Neural progenitor cell (in vitro differentiated cells): ENCODE results near the gene PIAS2. TPM values are rescaled to one million over a fixed set of nuclear protein-coding genes. Genes with fewer than 3 reads are reported as not detected.
"Not testable (repeated sequence)": the region's sequence is repeated elsewhere in the genome, so short reads cannot be mapped to it uniquely, and the experiment has no call there.

Experiments used
- DNase-seq: peaks from one replicate; pipeline ENCODE4 v3.0.0-alpha.2; 2016; ENCODE audit warnings: low spot score
- H2AFZ ChIP-seq: fragments of 200-600 bp; sonication (generic); replicated peaks from 2 replicates; pipeline ENCODE4 v1.6.1; 2016; ENCODE audit warnings: antibody characterized with exemption
- H3F3A ChIP-seq: fragments of 200-600 bp; sonication (generic); 2 replicates; pipeline ENCODE4 v1.6.1; 2016; ENCODE audit warnings: antibody characterized with exemption, low read depth
- H3K27ac ChIP-seq: fragments of 200-600 bp; sonication (generic); 2 replicates; pipeline ENCODE4 v1.5.1; 2016; ENCODE audit warnings: mild to moderate bottlenecking
- H3K27me3 ChIP-seq: fragments of 200-600 bp; sonication (generic); 2 replicates; pipeline ENCODE4 v1.6.1; 2016; ENCODE audit warnings: mild to moderate bottlenecking, moderate library complexity
- H3K36me3 ChIP-seq: fragments of 200-600 bp; sonication (generic); 2 replicates; pipeline ENCODE4 v1.5.1; 2016
- H3K4me1 ChIP-seq: fragments of 200-600 bp; sonication (generic); 2 replicates; pipeline ENCODE4 v1.6.1; 2016; ENCODE audit warnings: mixed run types
- H3K4me2 ChIP-seq: fragments of 200-600 bp; sonication (generic); 2 replicates; pipeline ENCODE4 v1.6.1; 2016
- H3K4me3 ChIP-seq: fragments of 200-600 bp; sonication (generic); 2 replicates; pipeline ENCODE4 v1.5.1; 2016
- H3K79me2 ChIP-seq: fragments of 200-600 bp; sonication (generic); 2 replicates; pipeline ENCODE4 v1.6.1; 2016; ENCODE audit warnings: low read depth
- H3K9ac ChIP-seq: fragments of 200-600 bp; sonication (generic); 2 replicates; pipeline ENCODE4 v1.6.1; 2016
- H3K9me3 ChIP-seq: fragments of 200-600 bp; sonication (generic); 2 replicates; pipeline ENCODE4 v1.5.1; 2016; ENCODE audit warnings: low read depth
- H4K20me1 ChIP-seq: fragments of 200-600 bp; sonication (generic); 2 replicates; pipeline ENCODE4 v1.6.1; 2016; ENCODE audit warnings: low read depth
- H3K27ac Mint-ChIP-seq: 3 replicates; pipeline ENCODE4 v1.8.0; 2021; ENCODE audit warnings: mixed read lengths
- H3K27me3 Mint-ChIP-seq: 2 replicates; pipeline ENCODE4 v1.8.0; 2022; ENCODE audit warnings: low read depth, mild to moderate bottlenecking, inconsistent platforms, moderate library complexity, mixed read lengths; ENCODE audit not compliant: insufficient read depth
- H3K36me3 Mint-ChIP-seq: 3 replicates; pipeline ENCODE4 v1.8.0; 2021; ENCODE audit warnings: mixed read lengths
- H3K4me1 Mint-ChIP-seq: 3 replicates; pipeline ENCODE4 v1.8.0; 2021; ENCODE audit warnings: mixed read lengths
- H3K4me3 Mint-ChIP-seq: 3 replicates; pipeline ENCODE4 v1.8.0; 2021; ENCODE audit warnings: mild to moderate bottlenecking, moderate library complexity, mixed read lengths
- H3K9me3 Mint-ChIP-seq: 3 replicates; pipeline ENCODE4 v1.8.0; 2020; ENCODE audit warnings: mixed read lengths
- CTCF ChIP-seq: fragments of 200-600 bp; sonication (generic); IDR thresholded peaks from 2 replicates; pipeline ENCODE4 v1.5.1; 2017; ENCODE audit warnings: antibody characterized with exemption, mild to moderate bottlenecking
- EZH2 ChIP-seq: fragments of 200-600 bp; sonication (generic); IDR thresholded peaks from 2 replicates; pipeline ENCODE4 v1.6.1; 2017; ENCODE audit warnings: antibody characterized with exemption, mild to moderate bottlenecking, moderate library complexity
- EZH2phosphoT487 ChIP-seq: fragments of 200-600 bp; sonication (generic); IDR thresholded peaks from 2 replicates; pipeline ENCODE4 v1.6.1; 2017; ENCODE audit warnings: antibody characterized with exemption
- total RNA-seq: library from RNA; depleted of rRNA; stranded (reverse); fragments of >200 nt; gene quantifications from 2 replicates; pipeline ENCODE4 v1.2.3, GENCODE V29; 2015; ENCODE audit warnings: low replicate concordance

PIAS2 gene
- total RNA-seq, 1 donor from 2014 or later, result 39.4 TPM

- Histone ChIP-seq H3K27ac (no peak overlapping the region), H3K4me2 (no peak overlapping the region), H3K9ac (no peak overlapping the region), H3K79me2 (no peaks in the 10 kb centered on the region), H3F3A (no peaks in the 10 kb centered on the region), H3K9me3 (no peaks in the 10 kb centered on the region), H4K20me1 (no peaks in the 10 kb centered on the region), H3K27me3 (no peaks in the 10 kb centered on the region), H2AFZ (no peak overlapping the region), H3K4me3 (no peak overlapping the region), H3K36me3 (no peaks in the 10 kb centered on the region), H3K4me1 (no peaks in the 10 kb centered on the region)
- H3K4me3 Mint-ChIP-seq, result no peak overlapping the region
- DNase-seq, result no peak
- H3K36me3 Mint-ChIP-seq, result peaks cover 5% of the 10 kb centered on the region
- TF ChIP-seq CTCF (no peak), EZH2phosphoT487 (no peak), EZH2 (no peak)
- no peaks in the 10 kb centered on the region for H3K4me1 Mint-ChIP-seq
- H3K27ac Mint-ChIP-seq, result no peak overlapping the region
- no peaks in the 10 kb centered on the region for H3K9me3 Mint-ChIP-seq
- H3K27me3 Mint-ChIP-seq, result no peaks in the 10 kb centered on the region
Observed at GRCh38 chr18:46843372-46843771, 73.9 kb downstream of the PIAS2 start.

GRCh38 chr18:46842583-46842982, 74.7 kb downstream of the PIAS2 start:
- Histone ChIP-seq H4K20me1 (no peaks in the 10 kb centered on the region), H3K27ac (no peak overlapping the region), H3F3A (no peaks in the 10 kb centered on the region), H2AFZ (no peak overlapping the region), H3K36me3 (no peaks in the 10 kb centered on the region), H3K27me3 (no peaks in the 10 kb centered on the region), H3K79me2 (no peaks in the 10 kb centered on the region), H3K9me3 (no peaks in the 10 kb centered on the region), H3K9ac (no peak overlapping the region), H3K4me1 (no peaks in the 10 kb centered on the region), H3K4me3 (no peak overlapping the region), H3K4me2 (no peak overlapping the region)
- Mint-ChIP-seq H3K4me1 (no peaks in the 10 kb centered on the region), H3K9me3 (no peaks in the 10 kb centered on the region), H3K36me3 (peaks cover 5% of the 10 kb centered on the region), H3K27ac (no peak overlapping the region), H3K4me3 (no peak overlapping the region), H3K27me3 (no peaks in the 10 kb centered on the region)
- TF ChIP-seq EZH2 (no peak), CTCF (no peak), EZH2phosphoT487 (no peak)
- no peak for DNase-seq

GRCh38 chr18:46833899-46834298, 83.4 kb downstream of the PIAS2 start:
- no peak overlapping the region for H3K9ac ChIP-seq
- no peaks in the 10 kb centered on the region for H3K79me2 ChIP-seq
- no peaks in the 10 kb centered on the region for H4K20me1 ChIP-seq
- H3K27ac Mint-ChIP-seq, result no peak overlapping the region
- H3F3A ChIP-seq, result no peaks in the 10 kb centered on the region
- H2AFZ ChIP-seq, result no peak overlapping the region
- peaks cover 4% of the 10 kb centered on the region for H3K36me3 ChIP-seq
- H3K27me3 Mint-ChIP-seq, result no peaks in the 10 kb centered on the region
- H3K4me1 Mint-ChIP-seq, result peaks cover 4% of the 10 kb centered on the region
- no peak overlapping the region for H3K4me3 ChIP-seq
- H3K27ac ChIP-seq, result no peak overlapping the region
- TF ChIP-seq CTCF, result no peak
- TF ChIP-seq EZH2phosphoT487, result no peak
- TF ChIP-seq EZH2, result no peak
- H3K27me3 ChIP-seq, result no peaks in the 10 kb centered on the region
- no peaks in the 10 kb centered on the region for H3K4me1 ChIP-seq
- H3K36me3 Mint-ChIP-seq, result peaks cover 17% of the 10 kb centered on the region
- no peak overlapping the region for H3K4me2 ChIP-seq
- H3K9me3 ChIP-seq, result no peaks in the 10 kb centered on the region
- no peaks in the 10 kb centered on the region for H3K9me3 Mint-ChIP-seq
- H3K4me3 Mint-ChIP-seq, result no peak overlapping the region
- DNase-seq, result no peak

- H3K9ac ChIP-seq, result no peak overlapping the region
- peaks cover 4% of the 10 kb centered on the region for H3K4me1 Mint-ChIP-seq
- H3K9me3 ChIP-seq, result no peaks in the 10 kb centered on the region
- peaks cover 4% of the 10 kb centered on the region for H3K36me3 ChIP-seq
- H3K4me1 ChIP-seq, result no peaks in the 10 kb centered on the region
- H3K4me3 Mint-ChIP-seq, result no peak overlapping the region
- H3K9me3 Mint-ChIP-seq, result no peaks in the 10 kb centered on the region
- no peaks in the 10 kb centered on the region for H3K27me3 ChIP-seq
- no peak overlapping the region for H3K27ac Mint-ChIP-seq
- no peaks in the 10 kb centered on the region for H3F3A ChIP-seq
- H3K4me3 ChIP-seq, result no peak overlapping the region
- no peaks in the 10 kb centered on the region for H3K27me3 Mint-ChIP-seq
- H3K4me2 ChIP-seq, result no peak overlapping the region
- H3K79me2 ChIP-seq, result no peaks in the 10 kb centered on the region
- peaks cover 17% of the 10 kb centered on the region for H3K36me3 Mint-ChIP-seq
- no peak overlapping the region for H2AFZ ChIP-seq
- H3K27ac ChIP-seq, result no peak overlapping the region
- no peaks in the 10 kb centered on the region for H4K20me1 ChIP-seq
- TF ChIP-seq EZH2 (no peak), CTCF (no peak), EZH2phosphoT487 (no peak)
- DNase-seq, result no peak
Observed at GRCh38 chr18:46832849-46833248, 84.5 kb downstream of the PIAS2 start.

- H3K27me3 ChIP-seq, H3K9me3 Mint-ChIP-seq, H3K9me3 ChIP-seq, H3K79me2 ChIP-seq, H3K4me1 ChIP-seq, H2AFZ ChIP-seq, H3K4me3 ChIP-seq, H3K4me1 Mint-ChIP-seq, H3K9ac ChIP-seq, H4K20me1 ChIP-seq, H3K27ac Mint-ChIP-seq, H3F3A ChIP-seq, H3K27ac ChIP-seq, H3K4me2 ChIP-seq, DNase-seq, H3K36me3 ChIP-seq, H3K4me3 Mint-ChIP-seq, H3K27me3 Mint-ChIP-seq: not testable (repeated sequence)
- H3K36me3 Mint-ChIP-seq, result peaks cover 17% of the 10 kb centered on the region
Observed at GRCh38 chr18:46832422-46832821, 84.9 kb downstream of the PIAS2 start.
